ENCODE results near the gene TAOK2.
"Not testable (repeated sequence)": the region's sequence is repeated elsewhere in the genome, so short reads cannot be mapped to it uniquely, and the experiment has no call there.

The TAOK2 gene

GRCh38 chr16:30026449-30026848 is 52.8 kb downstream of the TAOK2 start:
- peaks cover 44% of the 10 kb centered on the region for H3K27me3 ChIP-seq (ENCODE audit: control insufficient read depth, insufficient read depth, low read length)
- H3K9me3 ChIP-seq (ENCODE audit: control insufficient read depth, low read length), result no peaks in the 10 kb centered on the region
- no peak overlapping the region for H3K4me3 ChIP-seq (ENCODE audit: low read length)
- peaks cover 9% of the 10 kb centered on the region for H3K4me1 ChIP-seq (ENCODE audit: control insufficient read depth, insufficient read depth, low read length)
- no peak overlapping the region for H3K9ac ChIP-seq (ENCODE audit: low read length)
- H3K36me3 ChIP-seq (ENCODE audit: control insufficient read depth, insufficient read depth, low read length), result no peaks in the 10 kb centered on the region

- H3K4me3 ChIP-seq (ENCODE audit: low read length), result no peak overlapping the region
- H3K9ac ChIP-seq (ENCODE audit: low read length), result no peak overlapping the region
- peaks cover 58% of the 10 kb centered on the region for H3K27me3 ChIP-seq (ENCODE audit: control insufficient read depth, insufficient read depth, low read length)
- no peaks in the 10 kb centered on the region for H3K36me3 ChIP-seq (ENCODE audit: control insufficient read depth, insufficient read depth, low read length)
- peaks cover 5% of the 10 kb centered on the region for H3K4me1 ChIP-seq (ENCODE audit: control insufficient read depth, insufficient read depth, low read length)
- no peaks in the 10 kb centered on the region for H3K9me3 ChIP-seq (ENCODE audit: control insufficient read depth, low read length)
Observed at GRCh38 chr16:30027588-30028437, 54.1 kb downstream of the TAOK2 start.

- H3K36me3 ChIP-seq (ENCODE audit: control insufficient read depth, insufficient read depth, low read length), result no peaks in the 10 kb centered on the region
- no peak overlapping the region for H3K4me3 ChIP-seq (ENCODE audit: low read length)
- peaks cover 63% of the 10 kb centered on the region for H3K27me3 ChIP-seq (ENCODE audit: control insufficient read depth, insufficient read depth, low read length)
- H3K9me3 ChIP-seq (ENCODE audit: control insufficient read depth, low read length), result no peaks in the 10 kb centered on the region
- H3K4me1 ChIP-seq (ENCODE audit: control insufficient read depth, insufficient read depth, low read length), result peaks cover 5% of the 10 kb centered on the region
- H3K9ac ChIP-seq (ENCODE audit: low read length), result no peak overlapping the region
Observed at GRCh38 chr16:30028438-30029076, 54.9 kb downstream of the TAOK2 start.

- Histone ChIP-seq H3K9ac (ENCODE audit: low read length) (no peak overlapping the region), H3K9me3 (ENCODE audit: control insufficient read depth, low read length) (no peaks in the 10 kb centered on the region), H3K27me3 (ENCODE audit: control insufficient read depth, insufficient read depth, low read length) (peaks cover 70% of the 10 kb centered on the region), H3K36me3 (ENCODE audit: control insufficient read depth, insufficient read depth, low read length) (no peaks in the 10 kb centered on the region), H3K4me3 (ENCODE audit: low read length) (no peak overlapping the region), H3K4me1 (ENCODE audit: control insufficient read depth, insufficient read depth, low read length) (peaks cover 5% of the 10 kb centered on the region)
Observed at GRCh38 chr16:30030011-30030685, 56.5 kb downstream of the TAOK2 start.

- H3K36me3 ChIP-seq (ENCODE audit: control insufficient read depth, insufficient read depth, low read length), result no peaks in the 10 kb centered on the region
- no peak within 1 kb of the TSS for H3K9ac ChIP-seq (ENCODE audit: low read length)
- H3K27me3 ChIP-seq (ENCODE audit: control insufficient read depth, insufficient read depth, low read length), result peaks cover 69% of the 10 kb centered on the region
- H3K4me1 ChIP-seq (ENCODE audit: control insufficient read depth, insufficient read depth, low read length), result peaks cover 5% of the 10 kb centered on the region
- no peak within 1 kb of the TSS for H3K4me3 ChIP-seq (ENCODE audit: low read length)
- no peaks in the 10 kb centered on the region for H3K9me3 ChIP-seq (ENCODE audit: control insufficient read depth, low read length)
Observed at GRCh38 chr16:30030841-30031413, 57.3 kb downstream of the TAOK2 start, which contains the start of gene TLCD3B. TLCD3B (minus strand) TSS chr16:30031271; CDS start chr16:30030527, 744 bp downstream.

GRCh38 chr16:30031477-30031918 is 57.8 kb downstream of the TAOK2 start:
- no peaks in the 10 kb centered on the region for H3K9me3 ChIP-seq (ENCODE audit: control insufficient read depth, low read length)
- peaks cover 5% of the 10 kb centered on the region for H3K4me1 ChIP-seq (ENCODE audit: control insufficient read depth, insufficient read depth, low read length)
- H3K9ac ChIP-seq (ENCODE audit: low read length), result no peak overlapping the region
- H3K4me3 ChIP-seq (ENCODE audit: low read length), result no peak overlapping the region
- H3K27me3 ChIP-seq (ENCODE audit: control insufficient read depth, insufficient read depth, low read length), result peaks cover 69% of the 10 kb centered on the region
- no peaks in the 10 kb centered on the region for H3K36me3 ChIP-seq (ENCODE audit: control insufficient read depth, insufficient read depth, low read length)

- Histone ChIP-seq H3K4me1 (ENCODE audit: control insufficient read depth, insufficient read depth, low read length) (peaks cover 5% of the 10 kb centered on the region), H3K9me3 (ENCODE audit: control insufficient read depth, low read length) (no peaks in the 10 kb centered on the region), H3K4me3 (ENCODE audit: low read length) (no peak overlapping the region), H3K27me3 (ENCODE audit: control insufficient read depth, insufficient read depth, low read length) (peaks cover 67% of the 10 kb centered on the region), H3K36me3 (ENCODE audit: control insufficient read depth, insufficient read depth, low read length) (no peaks in the 10 kb centered on the region), H3K9ac (ENCODE audit: low read length) (no peak overlapping the region)
Observed at GRCh38 chr16:30032083-30032819, 58.6 kb downstream of the TAOK2 start.

GRCh38 chr16:30033270-30033669 is 59.6 kb downstream of the TAOK2 start:
- H3K9ac ChIP-seq (ENCODE audit: low read length), result no peak overlapping the region
- no peaks in the 10 kb centered on the region for H3K36me3 ChIP-seq (ENCODE audit: control insufficient read depth, insufficient read depth, low read length)
- H3K9me3 ChIP-seq (ENCODE audit: control insufficient read depth, low read length), result no peaks in the 10 kb centered on the region
- peaks cover 59% of the 10 kb centered on the region for H3K27me3 ChIP-seq (ENCODE audit: control insufficient read depth, insufficient read depth, low read length)
- peaks cover 5% of the 10 kb centered on the region for H3K4me1 ChIP-seq (ENCODE audit: control insufficient read depth, insufficient read depth, low read length)
- no peak overlapping the region for H3K4me3 ChIP-seq (ENCODE audit: low read length)

GRCh38 chr16:30040221-30040620 is 66.6 kb downstream of the TAOK2 start:
- Histone ChIP-seq H3K4me3 (ENCODE audit: low read length) (no peak overlapping the region), H3K4me1 (ENCODE audit: control insufficient read depth, insufficient read depth, low read length) (no peaks in the 10 kb centered on the region), H3K9ac (ENCODE audit: low read length) (no peak overlapping the region), H3K9me3 (ENCODE audit: control insufficient read depth, low read length) (no peaks in the 10 kb centered on the region), H3K36me3 (ENCODE audit: control insufficient read depth, insufficient read depth, low read length) (no peaks in the 10 kb centered on the region), H3K27me3 (ENCODE audit: control insufficient read depth, insufficient read depth, low read length) (peaks cover 4% of the 10 kb centered on the region)

- H3K27me3 ChIP-seq (ENCODE audit: control insufficient read depth, insufficient read depth, low read length); H3K4me1 ChIP-seq (ENCODE audit: control insufficient read depth, insufficient read depth, low read length); H3K9ac ChIP-seq (ENCODE audit: low read length); H3K9me3 ChIP-seq (ENCODE audit: control insufficient read depth, low read length); H3K36me3 ChIP-seq (ENCODE audit: control insufficient read depth, insufficient read depth, low read length); H3K4me3 ChIP-seq (ENCODE audit: low read length): not testable (repeated sequence)
Observed at GRCh38 chr16:30040690-30041089, 67.0 kb downstream of the TAOK2 start.

- Histone ChIP-seq H3K9ac (ENCODE audit: low read length) (no peak overlapping the region), H3K36me3 (ENCODE audit: control insufficient read depth, insufficient read depth, low read length) (no peaks in the 10 kb centered on the region), H3K9me3 (ENCODE audit: control insufficient read depth, low read length) (no peaks in the 10 kb centered on the region), H3K4me1 (ENCODE audit: control insufficient read depth, insufficient read depth, low read length) (no peaks in the 10 kb centered on the region), H3K27me3 (ENCODE audit: control insufficient read depth, insufficient read depth, low read length) (peaks cover 10% of the 10 kb centered on the region), H3K4me3 (ENCODE audit: low read length) (no peak overlapping the region)
Observed at GRCh38 chr16:30041841-30042240, 68.2 kb downstream of the TAOK2 start.
